ENCODE measurements around the gene TRMO.
A peak's percentile ranks its signal among the peaks of the same experiment; 100 is the strongest.

The TRMO gene

GRCh38 chr9:97910357-97910756, 11.9 kb downstream of the TRMO start:
- no peak overlapping the region for H3K4me3 ChIP-seq (ENCODE audit: low read depth, low read length)
- no peak for TF ChIP-seq POLR2A (IDR thresholded peaks at IDR 0.05; ENCODE audit: extremely low read depth, insufficient read length)
- no peak for DNase-seq (ENCODE audit: low read depth)

GRCh38 chr9:97908705-97909104, 13.6 kb downstream of the TRMO start:
- no peak overlapping the region for H3K4me3 ChIP-seq (ENCODE audit: low read depth, low read length)
- DNase-seq (ENCODE audit: low read depth), result peak; percentile 52
- TF ChIP-seq POLR2A (IDR thresholded peaks at IDR 0.05; ENCODE audit: extremely low read depth, insufficient read length), result no peak
- no peak for TF ChIP-seq MYC (IDR thresholded peaks at IDR 0.05; ENCODE audit: low read depth, low read length)
- no peak for TF ChIP-seq MAX (IDR thresholded peaks at IDR 0.05; ENCODE audit: low read depth, low read length)
- no peak for TF ChIP-seq CTCF (IDR thresholded peaks at IDR 0.05; ENCODE audit: low read depth, low read length)

- TF ChIP-seq MYC (IDR thresholded peaks at IDR 0.05; ENCODE audit: low read depth, low read length) (no peak), MAX (IDR thresholded peaks at IDR 0.05; ENCODE audit: low read depth, low read length) (no peak), CTCF (IDR thresholded peaks at IDR 0.05; ENCODE audit: low read depth, low read length) (no peak), POLR2A (IDR thresholded peaks at IDR 0.05; ENCODE audit: extremely low read depth, insufficient read length) (no peak)
- no peak overlapping the region for H3K4me3 ChIP-seq (ENCODE audit: low read depth, low read length)
- no peak for DNase-seq (ENCODE audit: low read depth)
Measured at GRCh38 chr9:97907632-97908031, 14.7 kb downstream of the TRMO start.

- peak overlapping the region; percentile 16 for H3K4me3 ChIP-seq (ENCODE audit: low read depth, low read length)
- DNase-seq (ENCODE audit: low read depth), result peak; percentile 60
- TF ChIP-seq CTCF (IDR thresholded peaks at IDR 0.05; ENCODE audit: low read depth, low read length), result no peak
- TF ChIP-seq MYC (IDR thresholded peaks at IDR 0.05; ENCODE audit: low read depth, low read length), result no peak
- TF ChIP-seq MAX (IDR thresholded peaks at IDR 0.05; ENCODE audit: low read depth, low read length), result no peak
- no peak for TF ChIP-seq POLR2A (IDR thresholded peaks at IDR 0.05; ENCODE audit: extremely low read depth, insufficient read length)
Measured at GRCh38 chr9:97907046-97907445, 15.3 kb downstream of the TRMO start.

- DNase-seq (ENCODE audit: low read depth), result peak; percentile 71
- TF ChIP-seq MYC (IDR thresholded peaks at IDR 0.05; ENCODE audit: low read depth, low read length), result no peak
- TF ChIP-seq MAX (IDR thresholded peaks at IDR 0.05; ENCODE audit: low read depth, low read length), result no peak
- no peak for TF ChIP-seq CTCF (IDR thresholded peaks at IDR 0.05; ENCODE audit: low read depth, low read length)
- TF ChIP-seq POLR2A (IDR thresholded peaks at IDR 0.05; ENCODE audit: extremely low read depth, insufficient read length), result no peak
- H3K4me3 ChIP-seq (ENCODE audit: low read depth, low read length), result no peak overlapping the region
Measured at GRCh38 chr9:97906236-97906831, 16.0 kb downstream of the TRMO start.

- TF ChIP-seq MAX (IDR thresholded peaks at IDR 0.05; ENCODE audit: low read depth, low read length), result no peak
- TF ChIP-seq CTCF (IDR thresholded peaks at IDR 0.05; ENCODE audit: low read depth, low read length), result no peak
- TF ChIP-seq POLR2A (IDR thresholded peaks at IDR 0.05; ENCODE audit: extremely low read depth, insufficient read length), result no peak
- TF ChIP-seq MYC (IDR thresholded peaks at IDR 0.05; ENCODE audit: low read depth, low read length), result no peak
- no peak for DNase-seq (ENCODE audit: low read depth)
- H3K4me3 ChIP-seq (ENCODE audit: low read depth, low read length), result no peak overlapping the region
Measured at GRCh38 chr9:97905228-97905627, 17.1 kb downstream of the TRMO start.
